ENCODE data around the gene LACTB. TPM values are rescaled to one million over a fixed set of nuclear protein-coding genes. Genes with fewer than 3 reads are reported as not detected.

Gene LACTB
- total RNA-seq, 1 donor from 2014 or later = 15.2 TPM

DNA sequence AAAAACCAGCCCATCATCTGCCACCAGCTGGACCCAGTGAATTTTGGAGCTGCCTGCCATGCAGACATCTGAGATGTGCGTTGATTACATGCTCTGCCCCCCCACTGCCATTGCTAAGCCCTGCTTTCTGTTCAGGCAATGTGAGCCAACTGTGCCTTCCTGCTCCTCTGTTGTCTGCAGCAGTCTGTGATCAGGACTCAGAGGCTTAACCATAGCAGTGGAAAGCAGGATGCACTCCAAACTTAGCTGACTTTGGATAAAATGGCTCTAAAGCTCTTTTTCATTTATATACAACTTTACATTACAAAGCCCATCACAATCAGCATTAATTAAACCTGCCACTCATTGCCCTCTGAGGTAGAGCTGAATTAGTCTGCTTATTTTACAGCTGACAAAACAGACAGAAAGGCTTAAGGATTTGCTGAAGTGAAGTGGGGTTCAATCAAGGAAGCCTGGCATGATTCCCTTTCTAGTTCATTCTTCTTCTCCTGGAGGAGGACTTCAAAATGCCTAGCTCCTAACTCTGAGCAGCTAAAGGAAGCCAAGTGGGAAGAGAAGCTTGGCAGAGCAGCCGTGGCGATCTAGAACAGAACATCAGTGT is 51.3 kb downstream of the LACTB start:
- peak; percentile 65 for DNase-seq (ENCODE audit: low spot score)

DNA sequence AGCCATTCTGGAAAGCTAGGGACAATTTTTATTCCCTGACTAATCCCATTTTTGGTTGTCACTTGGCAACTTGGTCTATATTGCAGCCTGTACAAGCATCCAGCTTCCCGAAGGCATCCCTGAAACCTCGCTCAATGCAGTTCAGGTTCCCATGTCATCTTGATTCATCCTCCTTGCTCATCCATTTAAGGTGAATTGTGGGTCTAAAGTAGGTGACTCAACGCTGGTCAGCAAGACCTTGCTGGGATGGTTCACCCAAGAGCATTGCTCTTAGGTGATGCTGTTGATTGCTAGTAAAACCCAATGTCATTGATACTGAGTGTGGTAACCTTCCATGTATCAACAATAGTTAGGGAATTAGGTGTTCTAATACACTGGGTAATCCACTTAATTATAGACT is 54.6 kb downstream of the LACTB start:
- DNase-seq (ENCODE audit: low spot score) = no peak

DNA sequence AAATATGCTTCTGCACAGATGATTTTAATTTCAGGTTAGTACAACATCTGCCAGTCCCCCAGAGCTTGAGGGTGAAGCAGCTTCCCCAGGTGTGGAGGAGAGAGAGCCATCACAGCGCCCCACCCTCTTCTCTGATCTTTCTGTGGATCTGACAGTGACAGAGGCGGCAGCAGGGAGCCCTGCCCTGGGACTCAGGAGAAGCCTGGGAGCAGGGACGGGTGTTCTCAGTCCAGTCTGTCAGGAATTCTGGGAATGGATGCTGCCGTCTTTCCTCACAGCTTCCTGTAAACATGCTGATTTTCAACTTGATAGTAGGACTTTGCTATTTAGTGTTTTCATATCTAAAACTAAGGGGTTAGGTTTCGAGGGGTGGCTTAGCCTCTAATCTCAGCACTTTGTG is 56.4 kb downstream of the LACTB start:
- no peak for DNase-seq (ENCODE audit: low spot score)

DNA sequence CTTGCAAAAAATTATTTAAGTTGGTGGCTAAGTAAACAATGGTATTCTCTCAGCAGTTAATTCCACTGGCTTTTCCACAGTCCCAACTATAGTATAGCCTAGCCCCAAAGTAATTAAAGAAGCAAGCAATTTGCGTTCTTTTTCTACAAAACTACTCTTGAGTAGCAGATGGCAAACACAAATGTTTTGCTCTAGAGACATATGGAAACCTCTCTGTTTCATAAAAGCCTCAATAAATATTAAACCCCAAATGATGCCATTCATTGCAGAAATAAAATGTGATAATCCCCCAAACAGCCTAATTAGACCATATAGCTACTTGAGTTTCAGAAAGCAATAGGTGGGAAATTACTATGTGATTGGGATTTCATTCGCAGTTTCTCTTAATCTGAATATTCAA is 59.1 kb downstream of the LACTB start:
- DNase-seq (ENCODE audit: low spot score) = no peak

DNA sequence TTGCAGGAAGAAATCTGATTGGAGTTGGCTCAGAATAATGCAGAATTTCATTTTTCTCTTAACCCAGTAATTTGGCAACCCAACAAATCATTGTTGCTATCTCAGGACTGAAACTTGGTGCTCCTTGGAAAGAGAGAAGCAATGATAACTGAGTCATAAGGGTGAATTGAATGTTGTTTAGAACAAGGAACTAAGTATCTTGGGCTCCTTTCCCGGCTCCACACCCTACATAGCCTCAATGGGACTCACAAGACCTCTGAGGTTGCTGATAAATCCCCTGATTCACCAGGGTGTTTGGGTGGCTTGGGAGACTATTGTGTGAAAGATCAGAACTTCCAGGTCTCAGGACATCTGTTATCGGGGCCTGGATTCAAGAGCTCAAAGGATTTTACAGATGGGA is 60.0 kb downstream of the LACTB start:
- DNase-seq (ENCODE audit: low spot score) = no peak

DNA sequence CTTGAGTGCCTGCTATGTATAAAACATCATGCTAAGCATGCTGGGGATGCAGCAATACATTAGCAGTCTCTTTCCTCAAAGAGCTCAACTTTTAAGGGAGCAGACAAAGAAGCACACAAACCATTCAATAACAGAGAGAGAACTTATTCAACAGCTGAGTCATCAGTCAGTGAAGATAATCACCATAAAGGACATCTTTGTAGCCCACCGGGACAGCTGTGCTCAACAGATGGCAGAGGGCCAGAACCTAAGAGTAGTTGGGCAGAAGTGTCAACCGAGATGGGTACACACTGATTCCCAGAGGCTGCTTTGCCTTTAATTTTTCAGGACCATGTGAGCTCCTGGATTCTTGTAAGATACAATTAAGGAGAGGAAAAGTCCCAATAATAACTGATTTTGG is 63.5 kb downstream of the LACTB start:
- DNase-seq (ENCODE audit: low spot score) = no peak

DNA sequence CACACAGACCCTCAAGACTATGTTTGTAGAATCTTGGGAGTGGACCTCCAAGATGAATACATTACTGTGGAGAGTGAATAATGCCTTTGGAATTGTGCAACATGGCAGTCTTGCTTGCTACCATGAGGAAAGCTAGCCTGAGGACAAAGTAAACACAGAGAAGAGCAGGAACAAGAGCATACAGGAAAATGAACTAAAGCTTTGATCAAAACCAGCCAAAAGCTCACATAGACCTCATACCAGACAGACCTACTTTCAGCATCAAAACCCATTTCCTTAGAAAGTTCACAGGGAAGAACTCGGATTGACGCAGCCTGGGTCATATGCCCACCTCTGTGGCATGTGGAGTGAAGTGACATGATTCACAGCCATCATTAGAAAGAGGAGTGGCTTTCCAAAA is 64.4 kb downstream of the LACTB start:
- DNase-seq (ENCODE audit: low spot score) = no peak

DNA sequence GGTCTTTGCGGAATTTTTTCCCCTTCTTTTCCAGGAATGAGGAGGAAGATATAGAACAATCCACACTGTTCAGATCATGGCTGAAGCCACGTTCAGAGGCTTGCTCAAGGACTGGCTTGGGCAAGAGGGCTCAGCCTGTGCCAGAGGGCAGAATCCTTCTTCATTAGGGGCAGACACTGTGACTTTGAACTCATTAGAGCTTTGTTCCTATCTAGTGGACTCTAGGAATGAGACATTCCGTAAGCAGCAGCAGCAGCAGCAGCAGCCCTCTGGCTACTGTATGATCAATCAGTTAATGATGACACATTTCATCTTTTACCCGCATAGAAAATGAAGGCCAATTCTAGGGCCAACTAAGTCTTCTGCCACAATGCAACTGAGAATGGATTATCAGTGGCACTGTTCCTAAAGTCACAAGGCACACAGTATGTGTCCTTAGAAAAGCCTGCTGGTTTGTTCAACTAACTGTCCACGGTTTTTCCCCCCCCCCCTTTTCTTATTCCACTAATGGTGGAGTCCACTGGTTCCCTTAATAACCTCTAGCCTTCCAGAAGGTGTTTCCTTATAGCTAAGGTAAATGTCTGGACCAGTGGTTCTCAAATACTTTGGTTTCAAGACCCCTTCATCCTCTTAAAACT is 66.0 kb downstream of the LACTB start:
- DNase-seq (ENCODE audit: low spot score) = no peak

DNA sequence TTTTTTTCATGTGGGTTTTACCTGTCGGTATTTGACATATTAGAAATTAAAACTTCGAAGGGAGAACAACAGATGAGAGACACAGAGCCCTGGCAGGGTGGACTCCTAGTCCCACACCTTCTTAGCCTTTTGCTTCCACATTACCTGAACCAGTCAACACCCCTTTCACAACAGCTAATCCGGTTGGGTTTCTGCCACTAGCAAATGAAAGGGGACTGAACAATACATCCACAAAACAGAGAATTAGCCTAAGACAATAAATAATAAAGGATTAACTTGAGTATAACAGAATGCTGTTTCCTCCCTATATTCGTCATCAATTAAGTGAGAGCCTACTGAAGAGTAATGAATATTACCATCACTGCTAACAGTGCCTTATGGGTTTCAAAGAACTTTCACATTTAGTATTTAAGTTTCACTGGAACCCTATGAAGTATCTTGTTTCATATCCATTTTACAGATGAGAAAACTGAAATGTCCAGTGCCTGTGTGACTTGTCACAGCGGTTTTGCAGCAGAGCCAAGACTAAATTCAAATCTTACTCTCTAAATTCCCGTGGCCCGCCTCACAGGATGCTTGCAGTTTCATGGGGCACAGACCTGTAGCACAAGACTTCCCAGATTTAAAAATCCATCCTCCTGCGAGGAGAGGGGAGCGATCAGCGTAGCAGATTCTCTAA is 66.7 kb downstream of the LACTB start:
- no peak for DNase-seq (ENCODE audit: low spot score)

DNA sequence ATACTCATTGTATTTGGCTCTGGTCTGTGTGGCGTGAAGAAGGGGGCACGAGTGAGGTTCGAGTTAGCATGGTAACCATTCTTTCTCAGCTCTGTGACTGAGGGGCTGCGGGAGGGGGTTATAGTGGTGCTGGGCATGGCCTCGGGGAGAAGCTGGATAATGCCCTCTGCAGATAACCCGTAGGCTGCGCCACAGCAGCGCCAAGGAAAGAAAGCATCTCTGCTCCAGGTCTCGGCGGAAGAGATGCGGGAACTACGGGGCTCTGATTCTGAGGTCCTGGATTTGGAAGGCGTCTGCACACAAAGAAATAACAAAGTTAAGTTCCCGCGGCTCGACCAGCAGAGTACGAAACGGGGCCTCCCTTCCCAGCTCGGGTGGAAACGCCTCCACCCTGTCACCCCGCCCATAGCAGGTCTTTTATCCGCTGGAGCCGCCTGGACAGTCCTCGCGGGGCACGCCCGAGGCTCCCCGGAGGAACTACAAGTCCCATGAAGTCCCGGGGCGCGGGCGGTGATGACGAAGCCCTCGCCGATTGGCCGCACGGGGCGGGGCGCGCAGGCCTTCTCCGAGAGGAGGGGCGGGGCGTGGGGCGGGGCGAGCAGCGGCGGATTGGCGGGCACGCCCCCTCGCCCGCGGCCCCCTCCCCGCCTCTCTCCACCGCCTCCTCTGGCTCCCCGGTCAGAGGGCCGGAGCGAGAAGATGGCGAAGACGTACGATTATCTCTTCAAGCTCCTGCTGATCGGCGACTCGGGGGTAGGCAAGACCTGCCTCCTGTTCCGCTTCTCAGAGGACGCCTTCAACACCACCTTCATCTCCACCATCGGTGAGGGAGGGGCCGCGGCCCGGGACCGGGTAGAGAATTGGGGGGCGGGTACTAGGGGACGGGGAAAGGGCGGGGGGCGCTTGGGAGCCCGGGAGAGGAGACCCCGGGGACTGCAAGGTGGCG is 67.5 kb downstream of the LACTB start, which contains the start of gene RAB8B:
RAB8B (plus strand) TSS at position 681 of the 946 bp plus-strand sequence; CDS start at position 700, 19 bp downstream.
- peak; percentile 99 for DNase-seq (ENCODE audit: low spot score)

DNA sequence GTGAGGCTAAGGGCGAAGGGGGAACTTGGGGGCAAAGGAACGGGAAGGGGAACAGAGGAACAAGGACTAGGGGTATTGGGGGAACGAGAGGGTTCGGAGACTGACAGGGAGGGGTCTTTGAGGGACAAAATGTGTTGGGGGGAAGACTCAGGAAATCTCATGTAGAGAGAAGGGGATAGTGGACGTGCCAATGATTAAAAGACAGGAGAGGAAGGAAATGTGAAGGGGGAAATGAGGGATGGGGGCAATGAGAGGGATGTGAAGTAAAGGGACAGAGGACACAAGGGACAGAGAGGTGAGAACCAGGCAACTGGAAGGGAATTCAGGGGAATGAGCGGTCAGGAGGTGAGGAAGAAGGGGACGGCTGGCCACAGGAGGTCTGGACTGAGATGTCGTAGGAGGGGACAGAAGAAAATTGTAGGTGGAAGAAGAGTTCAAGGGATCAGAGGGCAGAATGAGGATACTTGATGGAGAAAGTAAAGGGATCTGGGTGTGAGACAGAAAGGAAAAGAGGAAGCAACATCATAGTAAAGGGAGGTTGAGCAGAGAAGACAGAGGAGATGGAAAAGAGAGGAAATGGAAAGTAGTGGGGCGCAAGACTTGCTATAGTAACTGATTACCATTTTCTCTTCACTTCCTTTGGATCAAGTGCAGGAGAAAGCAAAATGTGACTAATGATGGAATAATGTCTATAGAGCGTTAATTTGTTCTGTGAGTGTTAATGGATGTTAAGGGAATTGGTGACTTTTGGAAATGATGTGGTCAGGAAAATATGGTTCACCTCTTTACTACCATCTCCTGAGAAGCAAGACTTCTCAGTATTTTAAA is 68.5 kb downstream of the LACTB start:
- no peak for DNase-seq (ENCODE audit: low spot score)

DNA sequence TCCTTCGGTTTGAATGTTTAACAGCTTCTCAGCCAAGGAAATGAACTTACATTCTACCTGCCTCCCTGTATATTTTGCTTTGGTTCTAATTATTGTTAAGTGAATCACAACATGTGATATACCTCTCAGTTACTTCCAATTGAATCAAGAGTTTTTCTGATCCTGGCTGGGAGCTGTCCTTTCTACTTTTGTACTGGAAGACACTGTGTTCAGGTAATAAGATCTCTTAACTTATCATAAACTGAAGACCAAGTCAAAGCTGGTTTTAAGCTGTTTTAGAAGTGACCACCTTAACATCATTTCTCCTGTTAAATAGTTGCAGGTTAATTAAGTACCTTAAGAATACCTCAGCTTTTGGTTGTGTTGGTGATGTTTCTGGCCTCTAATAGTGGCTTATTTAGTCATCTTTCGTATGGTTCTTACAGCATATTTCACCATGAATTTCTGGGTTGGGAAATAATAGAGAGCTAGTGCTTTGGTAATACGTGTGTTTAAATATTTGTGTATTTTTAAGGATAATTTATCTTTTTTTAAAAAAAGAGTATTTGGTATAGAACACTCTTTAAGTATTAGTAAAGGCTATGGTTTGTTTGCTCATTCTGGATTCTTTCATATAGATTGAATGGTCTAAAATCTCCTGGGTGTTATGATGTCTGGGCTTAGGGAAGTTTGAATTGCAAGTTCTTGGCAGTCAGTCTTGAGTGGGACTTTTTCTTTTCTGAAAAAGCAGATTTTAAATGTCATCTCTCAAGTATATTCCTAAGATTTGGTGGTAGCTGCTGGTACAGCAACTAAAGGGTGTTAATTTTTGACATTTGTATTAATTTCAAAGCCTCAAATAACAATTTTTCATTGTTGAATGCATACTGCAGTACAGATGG is 69.3 kb downstream of the LACTB start:
- no peak for DNase-seq (ENCODE audit: low spot score)

Other genes with a start within 250 kb of the LACTB start
- gene TPM1, start 79.1 kb upstream of the LACTB start, total RNA-seq (ENCODE audit: insufficient read depth, low replicate concordance) = 2,445 TPM
- 77.8 TPM for gene RPS27L, start 35.6 kb downstream of the LACTB start, total RNA-seq (ENCODE audit: insufficient read depth, low replicate concordance)
- 89.1 TPM for gene RAB8B, start 67.7 kb downstream of the LACTB start, total RNA-seq (ENCODE audit: insufficient read depth, low replicate concordance)
- gene APH1B, start 155.7 kb downstream of the LACTB start, total RNA-seq (ENCODE audit: insufficient read depth, low replicate concordance) = 28.9 TPM

Data from umbilical cord (tissue), 2 donors.